GM19463 (cell line): ENCODE measurements around the gene CMIP.
"Not testable (repeated sequence)": the region's sequence is repeated elsewhere in the genome, so short reads cannot be mapped to it uniquely, and the experiment has no call there.

ENCODE experiments used
- ATAC-seq: cut with Tn5 transposase; IDR thresholded peaks from one replicate; pipeline ENCODE4 v1.9.1; 2021; ENCODE audit warnings: mild to moderate bottlenecking, moderate library complexity; ENCODE audit not compliant: unreplicated experiment

The CMIP gene

DNA sequence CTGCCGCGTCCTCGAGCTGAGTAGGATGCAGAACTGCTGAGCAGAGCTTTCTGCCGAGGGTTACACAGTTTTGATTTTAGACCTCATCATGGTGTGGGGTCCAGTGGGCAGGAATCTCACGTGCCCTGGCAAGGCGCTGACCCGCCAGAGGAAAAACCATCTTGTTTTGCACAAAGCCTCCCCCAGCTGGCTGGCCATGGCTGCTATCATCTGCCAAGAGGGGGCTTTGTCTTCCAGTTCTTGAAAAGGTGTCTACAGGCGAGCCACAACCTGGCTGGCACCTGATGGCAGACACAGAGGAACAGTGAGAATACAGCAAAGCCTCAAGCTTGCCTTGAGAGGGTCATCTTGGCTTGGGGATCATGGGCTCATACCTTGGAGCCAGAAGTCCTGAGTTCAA is 118.3 kb downstream of the CMIP start:
- ATAC-seq: no peak

DNA sequence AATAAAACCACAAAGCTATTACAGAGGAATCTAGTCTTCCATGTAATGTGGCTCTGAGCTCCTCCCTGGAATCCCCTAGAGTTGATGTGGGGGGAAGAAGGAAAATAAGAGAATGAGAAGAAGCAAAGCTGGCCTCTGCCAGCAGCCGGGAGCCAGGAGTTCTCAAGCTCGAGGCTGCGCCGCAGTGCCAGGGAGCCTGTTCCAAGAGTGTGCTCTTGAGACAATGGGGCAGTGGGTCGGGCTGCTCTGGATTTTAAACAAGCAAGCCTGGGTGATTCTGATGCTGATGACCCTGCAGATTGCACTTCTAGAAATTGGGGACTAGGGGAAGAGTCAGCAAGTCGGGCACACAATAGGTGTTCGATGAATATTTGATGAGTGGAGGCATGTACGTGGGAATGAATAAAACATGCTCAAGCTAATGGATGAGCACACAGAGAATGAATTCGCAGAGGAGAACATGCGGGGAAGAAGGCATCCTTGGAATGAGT is 119.9 kb downstream of the CMIP start:
- no peak for ATAC-seq

DNA sequence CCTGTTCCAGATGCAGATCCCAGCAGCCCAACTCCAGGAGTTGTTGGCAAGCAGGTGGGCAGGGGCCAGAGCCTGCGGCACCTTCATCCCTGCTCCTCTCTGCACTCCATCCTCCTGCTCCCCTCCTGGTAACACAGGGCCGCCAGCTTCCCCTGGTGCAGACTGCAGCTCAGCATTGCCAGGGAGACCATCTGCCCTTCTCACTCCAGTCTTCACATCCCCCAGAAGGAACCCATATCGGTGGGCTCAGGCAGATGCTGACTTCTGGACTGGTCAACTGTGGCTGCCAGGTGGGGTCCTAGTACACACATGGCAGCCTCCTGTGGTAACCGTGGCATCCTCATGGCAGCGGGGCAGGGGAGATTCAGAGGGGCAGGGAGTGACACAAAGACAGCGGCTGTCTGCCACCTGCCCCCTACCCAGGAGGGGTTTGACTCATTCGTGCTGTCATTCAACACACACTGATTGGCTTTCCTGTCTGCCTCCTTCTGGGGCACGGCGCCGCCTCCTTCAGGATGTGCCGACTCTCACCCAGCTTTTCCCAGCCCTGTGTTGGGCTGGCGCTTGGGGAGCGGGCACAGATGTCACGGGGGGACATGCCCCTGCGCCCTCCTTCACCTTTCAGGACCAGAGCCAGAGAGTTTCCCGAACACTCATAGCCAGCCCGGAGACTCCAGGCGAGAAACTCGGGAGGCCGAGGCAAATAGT is 120.9 kb downstream of the CMIP start:
- ATAC-seq: no peak

DNA sequence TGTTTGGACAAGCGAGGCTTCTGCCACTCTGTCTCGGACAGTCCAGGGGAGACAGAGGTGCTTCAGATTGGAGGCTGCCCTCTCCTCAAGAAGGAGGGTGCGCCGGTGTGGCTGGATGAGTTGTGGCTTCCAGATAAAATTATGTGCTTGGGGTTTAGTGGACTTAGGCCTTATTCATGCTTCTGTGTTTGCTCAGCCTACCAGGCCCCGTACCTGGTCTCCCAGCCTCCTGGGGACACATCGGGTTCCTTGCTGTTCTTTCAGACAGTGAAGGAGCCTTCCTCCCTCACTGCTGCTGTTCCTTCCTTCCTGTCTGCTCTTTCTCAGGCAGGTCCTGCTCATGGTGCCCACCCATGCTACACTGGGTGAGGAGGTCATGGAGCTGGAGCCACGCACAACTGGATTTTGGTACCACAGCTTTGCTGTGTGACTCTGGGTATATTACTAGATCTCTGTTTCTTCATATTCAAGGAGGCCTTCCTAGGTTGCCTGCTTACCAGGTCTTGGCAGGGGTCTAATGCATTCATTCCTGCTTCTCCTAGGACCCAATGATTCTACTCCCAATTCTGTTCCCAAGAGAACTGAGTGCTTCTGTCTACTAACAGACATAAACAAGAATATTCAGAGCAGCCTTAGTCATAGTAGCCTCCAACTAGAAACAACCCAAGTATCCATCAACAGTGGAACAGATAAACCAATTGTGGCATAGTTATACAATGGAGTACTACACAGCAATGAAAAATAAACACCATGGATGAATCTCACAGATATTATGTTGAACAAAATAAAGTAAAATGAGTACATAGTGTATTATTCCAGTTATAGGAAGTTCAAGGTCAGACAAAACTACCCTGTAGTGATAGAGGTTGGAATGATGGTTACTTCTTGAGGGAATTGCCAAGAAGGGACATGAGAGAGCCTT is 121.7 kb downstream of the CMIP start:
- ATAC-seq: no peak

DNA sequence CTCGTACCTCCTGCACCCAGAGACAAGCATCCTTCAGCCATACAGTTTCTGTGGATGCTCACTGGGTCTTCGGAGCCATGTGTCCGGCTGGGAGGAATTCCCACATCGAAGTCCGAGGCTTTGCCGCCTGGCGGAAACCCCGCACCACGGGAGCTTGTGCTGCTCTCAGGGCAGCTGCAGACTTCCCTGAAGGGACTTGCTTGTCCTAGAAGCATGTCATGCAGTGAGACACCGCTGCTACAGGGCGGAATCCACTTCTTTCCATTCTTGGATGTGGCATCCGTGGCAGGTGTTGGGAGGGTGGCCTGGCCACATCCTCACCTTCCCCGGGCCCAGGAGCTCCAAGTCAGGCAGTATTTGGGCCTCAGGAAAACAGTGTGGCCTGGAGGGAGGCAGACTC is 122.5 kb downstream of the CMIP start:
- ATAC-seq: no peak

DNA sequence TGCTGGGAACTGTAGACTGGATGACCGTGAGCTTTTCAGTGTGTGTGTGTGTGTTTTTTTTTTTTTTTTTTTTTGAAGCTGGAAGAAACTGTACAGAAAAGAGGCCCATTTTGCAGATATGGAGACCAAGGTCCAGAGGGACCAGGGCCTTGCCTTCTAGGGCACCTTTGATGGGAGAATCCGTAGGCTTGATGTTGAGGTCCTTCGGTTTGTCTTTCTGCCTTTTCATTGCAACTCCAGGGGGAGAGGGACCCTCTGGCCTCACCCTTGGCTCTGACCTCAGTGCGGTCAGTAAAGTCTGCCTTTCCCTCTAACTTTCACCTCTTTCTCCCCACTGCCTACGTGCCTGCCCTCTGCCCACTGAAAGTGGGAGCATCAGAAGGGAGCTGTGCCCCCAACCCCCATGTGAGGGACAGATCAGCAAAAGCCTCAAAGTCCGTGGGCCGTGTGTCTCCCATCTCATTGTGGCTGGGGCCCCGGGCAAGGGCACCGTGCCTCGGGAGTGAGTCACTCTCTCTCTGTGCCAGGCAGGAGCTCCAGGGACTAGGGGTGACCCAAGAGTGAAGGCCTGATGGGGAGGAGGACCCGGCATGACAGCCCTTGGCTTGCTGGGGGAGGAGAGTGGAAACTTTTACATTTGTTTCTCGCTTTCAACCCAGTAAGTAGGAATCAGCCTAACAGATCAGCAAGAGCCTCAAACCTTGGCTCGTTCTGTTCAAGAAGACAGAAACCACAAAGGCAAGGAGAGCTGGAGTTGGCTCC is 123.6 kb downstream of the CMIP start:
- no peak for ATAC-seq

DNA sequence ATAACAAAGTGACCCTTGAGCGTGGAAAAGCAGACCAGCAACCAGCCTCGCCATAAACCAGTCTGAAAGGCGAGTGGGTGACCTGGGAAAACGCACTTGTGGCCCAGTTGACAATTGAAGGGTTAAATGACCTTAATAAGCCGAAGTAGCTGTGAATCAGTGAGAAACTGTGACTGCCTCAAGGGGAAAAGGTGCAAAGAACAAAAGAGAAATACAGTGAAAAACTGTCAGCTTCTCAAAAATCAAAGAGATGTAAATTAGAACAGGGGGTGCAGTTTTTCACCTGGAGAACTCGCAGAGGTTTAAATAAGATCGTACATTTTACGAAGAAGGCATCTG is 124.1 kb downstream of the CMIP start:
- no peak for ATAC-seq

DNA sequence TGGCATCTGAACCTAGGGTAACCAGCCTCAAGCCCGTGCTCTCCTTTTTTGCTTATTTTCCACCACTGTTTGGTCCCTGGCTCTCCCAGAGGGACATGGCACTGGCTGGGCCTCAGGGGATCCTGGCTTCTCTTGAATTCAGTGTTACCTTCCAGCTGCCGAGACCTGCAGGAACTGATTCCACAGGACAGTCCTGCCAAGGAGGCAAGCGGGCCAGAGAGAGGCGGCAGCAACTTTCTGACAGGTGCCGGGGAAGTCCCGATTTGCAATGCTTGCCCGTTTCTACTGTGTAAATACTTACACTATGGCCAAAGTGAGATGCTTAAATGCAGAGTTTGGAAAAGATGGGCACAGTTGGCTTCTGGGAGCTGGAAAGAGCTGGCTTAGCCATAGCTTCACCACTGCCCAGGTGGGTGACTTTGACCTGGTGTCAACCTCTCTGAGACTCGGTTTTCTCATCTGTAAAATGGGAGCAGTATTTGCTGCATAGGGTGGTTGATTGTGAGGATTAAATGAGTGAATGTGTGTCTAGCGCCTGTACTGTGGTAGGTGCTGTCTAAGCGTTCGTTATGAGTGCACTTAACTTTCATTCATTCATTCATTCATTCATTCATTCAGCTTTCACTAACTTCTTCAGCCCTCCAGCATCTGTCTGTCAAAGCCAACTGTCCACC is 124.9 kb downstream of the CMIP start:
- no peak for ATAC-seq

DNA sequence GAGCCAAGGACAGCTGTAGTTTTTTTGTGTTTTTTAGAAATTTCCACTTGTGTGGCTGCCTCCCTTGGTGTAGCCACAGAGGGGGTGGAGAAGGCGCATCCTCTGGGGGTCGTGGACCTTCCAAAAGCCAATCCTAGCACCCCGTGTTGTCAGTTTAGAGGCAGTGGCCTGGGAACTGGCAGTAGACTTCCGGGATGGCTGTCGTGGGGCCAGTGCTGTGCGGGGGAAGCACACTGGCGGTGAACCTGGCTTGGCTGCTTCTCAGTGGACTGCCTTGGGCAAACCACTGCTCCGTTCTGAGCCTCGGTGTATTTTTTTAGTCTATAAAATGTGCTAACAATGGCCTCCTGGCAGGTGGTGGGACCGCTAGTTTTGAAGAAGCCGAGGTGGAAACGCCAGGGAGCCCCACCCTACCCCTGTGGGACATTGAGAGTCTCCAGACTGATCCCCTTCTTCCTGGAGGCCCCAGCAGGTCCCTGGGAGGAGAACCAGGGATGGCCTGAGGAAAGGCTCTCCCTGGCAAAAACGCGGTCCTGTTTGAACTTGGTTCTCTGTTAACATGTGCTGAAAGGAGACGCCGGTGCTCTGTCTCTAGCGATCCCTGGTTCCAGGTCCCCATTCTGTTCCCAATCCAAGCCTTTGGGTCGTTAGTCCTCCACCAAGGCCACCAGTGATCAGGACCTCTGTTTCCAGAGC is 125.7 kb downstream of the CMIP start:
- no peak for ATAC-seq

DNA sequence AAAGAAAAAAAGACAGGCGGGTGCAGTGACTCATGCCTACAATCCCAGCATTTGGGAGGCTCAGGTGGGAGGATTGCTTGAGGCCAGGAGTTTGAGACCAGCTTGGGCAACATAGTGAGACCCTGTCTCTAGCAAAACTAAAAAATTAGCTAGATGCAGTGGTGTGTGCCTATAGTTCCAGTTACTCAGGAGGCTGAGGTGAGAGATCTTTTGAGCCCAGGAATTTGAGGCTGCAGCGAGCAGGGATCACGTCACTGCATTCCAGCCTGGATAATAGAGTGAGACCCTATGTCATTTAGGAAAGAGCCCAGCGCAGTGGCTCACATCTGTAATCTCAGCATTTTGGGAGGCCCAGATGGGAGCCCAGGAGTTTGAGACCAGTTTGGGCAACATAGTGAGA is 126.6 kb downstream of the CMIP start:
- no peak for ATAC-seq

DNA sequence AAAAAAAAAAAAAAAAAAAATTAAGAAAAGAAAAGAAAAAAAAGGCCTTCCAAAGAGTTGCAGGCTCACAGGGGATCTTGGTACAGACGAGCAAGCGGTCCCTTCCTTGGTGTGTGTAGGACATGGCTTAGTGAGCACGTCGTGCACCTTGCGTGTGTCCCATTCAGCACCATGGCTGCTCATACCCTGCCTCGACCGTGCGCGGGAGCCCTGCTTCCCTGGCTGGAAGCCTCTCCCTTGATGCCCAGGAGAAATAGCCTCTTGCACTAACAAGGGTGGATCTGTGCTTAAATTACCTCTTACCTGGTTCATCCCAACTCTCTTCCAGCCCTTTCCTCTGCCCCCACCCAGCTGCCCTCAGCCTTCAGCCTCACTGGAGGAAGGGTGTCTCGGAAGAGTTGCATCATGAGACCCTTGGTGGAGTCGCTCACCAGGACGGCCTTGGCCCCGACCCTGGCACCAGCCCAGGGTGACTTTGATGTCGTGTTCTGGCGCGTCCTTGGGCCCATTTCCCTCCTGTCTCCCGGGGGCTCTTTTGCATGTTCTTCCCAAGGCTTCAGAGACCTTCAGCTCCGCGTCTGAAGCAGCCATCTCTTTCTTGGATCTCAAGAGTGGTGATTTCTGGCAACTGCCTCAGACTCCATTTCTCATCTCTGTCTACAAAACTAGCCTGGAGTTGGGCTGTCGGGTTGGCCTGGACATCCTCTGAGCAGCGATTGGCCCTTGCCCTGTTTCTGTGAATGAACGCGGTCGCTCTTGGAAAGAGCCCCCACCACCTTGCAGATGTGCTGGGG is 127.2 kb downstream of the CMIP start:
- no peak for ATAC-seq

DNA sequence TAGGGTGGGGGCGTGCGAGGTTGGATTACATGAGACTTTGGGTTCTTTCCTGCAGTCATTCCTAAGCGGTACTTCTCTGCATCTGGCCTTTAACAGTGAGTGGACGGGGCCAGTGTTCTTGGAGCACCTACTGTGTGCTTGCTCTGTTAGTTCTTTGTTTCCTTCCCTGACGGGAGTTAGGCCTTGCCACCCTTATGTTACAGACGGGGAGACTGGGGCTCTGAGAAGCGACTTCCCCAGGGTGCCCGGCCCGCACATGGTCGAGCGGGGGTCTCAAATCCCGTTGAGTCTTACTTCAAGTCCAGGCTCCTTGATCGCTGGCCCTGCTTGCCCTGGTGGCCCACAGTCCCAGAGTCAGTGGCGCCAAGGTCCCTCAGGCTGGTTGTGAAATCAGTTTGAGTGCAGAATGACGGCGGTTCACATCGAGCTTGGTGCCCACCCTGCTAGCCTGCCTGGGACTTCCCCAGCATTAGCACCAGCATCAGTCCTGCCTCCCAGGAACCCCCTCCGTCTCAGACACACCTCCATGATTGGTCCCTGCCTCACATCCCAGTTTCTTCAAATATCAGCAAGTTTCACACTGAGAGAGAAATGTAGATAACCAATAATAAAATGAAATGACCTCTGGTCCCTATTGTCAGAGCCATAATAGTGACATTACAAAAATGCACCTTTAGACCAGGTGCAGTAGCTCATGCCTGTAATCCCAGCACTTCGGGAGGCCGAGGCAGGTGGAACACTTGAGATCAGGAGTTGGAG is 128.0 kb downstream of the CMIP start:
- ATAC-seq: no peak

DNA sequence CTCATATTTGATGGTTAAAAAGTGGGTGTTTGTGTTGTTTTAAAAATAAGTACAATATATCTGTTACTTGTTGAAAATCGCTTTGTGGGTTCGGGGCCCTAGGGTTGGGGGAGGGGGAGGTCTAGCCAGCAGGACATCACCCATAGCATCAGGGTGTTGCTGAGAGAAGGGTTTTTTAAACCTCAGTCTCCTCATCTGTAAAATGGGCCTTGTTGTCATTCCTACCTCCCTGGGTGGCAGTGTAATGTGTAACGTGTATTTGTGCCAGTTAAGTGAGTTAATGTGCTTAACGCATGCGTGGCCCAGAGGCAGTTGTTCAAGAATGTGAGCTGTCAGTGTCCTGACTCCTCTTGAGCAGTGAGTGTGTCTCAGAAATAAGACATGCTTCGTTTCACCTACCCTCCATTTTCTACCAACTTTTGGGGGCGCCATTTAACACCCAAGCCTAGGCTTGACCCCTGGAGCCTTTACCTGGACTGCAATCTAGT is 129.0 kb downstream of the CMIP start:
- ATAC-seq: no peak

DNA sequence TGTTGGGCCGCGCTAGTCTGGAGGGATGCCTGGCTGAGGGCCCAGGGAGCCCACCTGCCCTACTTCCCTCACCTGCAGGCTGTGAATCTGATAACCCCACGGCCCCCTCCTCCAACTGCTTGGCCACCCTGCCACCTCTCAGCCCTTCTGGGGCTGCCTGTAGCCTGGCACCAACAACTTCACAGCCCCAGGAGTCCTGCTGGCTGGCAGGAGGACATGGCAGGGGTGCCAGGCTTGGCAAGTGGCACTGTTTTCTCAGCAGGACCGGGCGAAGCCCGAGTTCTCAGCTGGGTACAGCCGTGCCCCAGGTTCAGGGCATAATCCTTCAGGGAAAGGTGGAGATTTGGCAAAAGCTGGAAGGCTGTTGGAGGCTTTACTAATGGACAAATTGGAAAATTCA is 129.6 kb downstream of the CMIP start:
- ATAC-seq: no peak

DNA sequence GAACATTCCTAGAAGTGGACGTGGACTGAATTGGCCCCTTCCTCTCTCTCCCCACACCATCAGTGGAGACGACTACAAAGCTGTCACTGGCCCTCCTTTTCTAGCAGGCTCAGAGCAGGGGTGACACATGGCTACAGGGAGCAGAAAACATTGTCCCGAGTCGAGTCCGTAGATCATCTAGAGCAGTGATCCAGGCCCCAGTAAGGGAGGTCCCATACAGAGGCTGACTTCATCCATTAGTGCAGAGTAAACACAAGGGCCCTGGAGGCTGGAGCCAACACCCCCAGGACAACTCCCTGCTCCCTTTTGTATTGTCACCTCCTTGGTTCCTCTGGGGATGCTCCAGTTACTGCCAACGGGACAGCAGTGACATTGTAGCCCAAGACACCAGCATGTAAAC is 130.7 kb downstream of the CMIP start:
- ATAC-seq: no peak

DNA sequence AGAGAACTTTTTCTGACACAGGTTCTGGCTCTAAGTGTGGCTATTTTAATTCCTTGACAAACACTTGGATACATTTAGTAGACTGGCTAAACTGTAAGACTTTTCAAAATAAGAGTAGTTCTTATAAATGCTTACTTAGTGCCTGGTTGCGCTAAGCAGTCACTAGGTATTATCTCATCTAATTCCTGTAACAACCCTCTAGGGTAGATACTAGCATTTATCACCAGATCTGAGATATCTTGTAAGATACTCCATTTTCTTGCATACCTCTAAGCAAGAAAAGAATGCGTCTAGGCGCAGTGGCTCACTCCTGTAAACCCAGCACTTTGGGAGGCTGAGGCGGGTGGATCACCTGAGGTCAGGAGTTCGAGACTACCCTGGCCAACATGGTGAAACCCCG is 131.2 kb downstream of the CMIP start:
- ATAC-seq: no peak

DNA sequence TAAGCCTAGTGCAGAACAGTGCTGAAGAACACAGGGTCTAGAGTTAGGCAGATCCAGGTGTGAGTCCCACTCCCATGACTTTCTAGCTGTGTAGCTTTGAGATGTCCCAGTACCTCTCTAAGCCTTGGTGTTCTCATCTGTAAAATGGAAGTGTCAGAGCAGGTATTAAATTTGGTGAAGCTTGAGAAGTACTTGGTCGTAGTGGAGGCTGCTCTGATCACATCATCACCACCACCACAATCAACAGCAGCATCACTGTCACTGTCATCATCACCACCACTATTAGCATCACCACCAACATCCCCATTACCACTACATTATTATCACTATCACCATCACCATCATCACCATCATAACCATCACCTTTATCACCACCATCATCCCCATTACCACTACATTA is 132.1 kb downstream of the CMIP start:
- no peak for ATAC-seq

DNA sequence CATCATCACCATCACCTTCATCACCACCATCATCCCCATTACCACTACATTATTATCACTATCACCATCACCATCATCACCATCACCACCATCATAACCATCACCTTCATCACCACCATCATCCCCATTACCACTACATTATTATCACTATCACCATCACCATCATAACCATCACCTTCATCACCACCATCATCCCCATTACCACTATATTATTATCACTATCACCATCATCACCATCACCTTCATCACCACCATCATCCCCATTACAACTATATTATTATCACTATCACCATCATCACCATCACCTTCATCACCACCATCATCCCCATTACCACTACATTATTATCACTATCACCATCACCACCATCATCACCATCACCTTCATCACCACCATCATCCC is 132.7 kb downstream of the CMIP start:
- not testable (repeated sequence) for ATAC-seq

DNA sequence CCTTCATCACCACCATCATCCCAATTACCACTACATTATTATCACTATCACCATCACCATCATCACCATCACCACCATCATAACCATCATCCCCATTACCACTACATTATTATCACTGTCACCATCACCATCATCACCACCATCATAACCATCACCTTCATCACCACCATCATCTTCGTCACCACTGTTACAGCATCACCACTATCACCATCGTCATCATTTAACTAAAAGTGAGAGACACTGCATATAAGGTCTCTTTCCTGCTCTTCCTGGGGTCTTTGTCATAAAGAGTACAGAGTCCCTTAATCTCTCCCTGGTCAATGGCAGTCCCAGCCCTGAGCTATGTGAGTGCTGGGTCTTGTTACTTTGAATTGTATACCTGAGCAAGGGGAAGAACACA is 133.5 kb downstream of the CMIP start:
- ATAC-seq: no peak
